Muscle of leg (tissue), 16 donors: Measurements from ENCODE around the gene OR5L1. TPM values are rescaled to one million over a fixed set of nuclear protein-coding genes. Genes with fewer than 3 reads are reported as not detected.

Experiments used
- DNase-seq: peaks from one replicate; pipeline ENCODE4 v3.0.0; 2013
- H3K27ac ChIP-seq: one replicate; pipeline ENCODE4 v1.5.1; 2013; ENCODE audit warnings: mild to moderate bottlenecking, low read length, control low read depth
- H3K27me3 ChIP-seq: one replicate; pipeline ENCODE4 v1.6.1; 2013; ENCODE audit warnings: low read length; ENCODE audit not compliant: control insufficient read depth, insufficient read depth
- H3K36me3 ChIP-seq: one replicate; pipeline ENCODE4 v1.6.1; 2013; ENCODE audit warnings: low read length; ENCODE audit not compliant: control insufficient read depth, insufficient read depth
- H3K4me1 ChIP-seq: one replicate; pipeline ENCODE4 v1.6.1; 2013; ENCODE audit warnings: low read length; ENCODE audit not compliant: control insufficient read depth, insufficient read depth
- H3K4me3 ChIP-seq: one replicate; pipeline ENCODE4 v1.5.1; 2013; ENCODE audit warnings: low read length, control low read depth
- H3K9me3 ChIP-seq: replicated peaks from 2 replicates; pipeline ENCODE4 v1.6.1; 2013; ENCODE audit warnings: low read depth, low read length; ENCODE audit not compliant: control insufficient read depth
- WGBS: methylation state at CpG from one replicate; pipeline ENCODE4 v1.1.5; 2013; ENCODE audit warnings: missing lambda C conversion rate; ENCODE audit not compliant: insufficient coverage; 5-methylcytosine and 5-hydroxymethylcytosine counted together
- long read RNA-seq, 11 donors: transcript quantifications; one replicate each; lab custom pipeline, GENCODE V29; 2026
- polyA plus RNA-seq, 8 donors: library from polyadenylated mRNA; unstranded; fragments of 120-200 nt; gene quantifications; one replicate each; pipeline versions ENCODE4 v1.2.1 to v1.2.3, GENCODE V29; 2013; ENCODE audit warnings: inconsistent platforms in 1 of 8, low replicate concordance in 1 of 8; ENCODE audit not compliant: insufficient read length in 8 of 8, insufficient read depth in 1 of 8
- total RNA-seq: library from RNA; stranded (reverse); fragments of 120-200 nt; gene quantifications from one replicate; pipeline ENCODE4 v1.2.4, GENCODE V29; 2013

OR5L1 gene
- not detected for total RNA-seq
- not detected for polyA plus RNA-seq
- long read RNA-seq, donor 1, result 0 reads
- long read RNA-seq, donor 2, result 0 reads
- long read RNA-seq, donor 3, result 0 reads
- long read RNA-seq, donor 4, result 0 reads
- long read RNA-seq, donor 5, result 0 reads
- long read RNA-seq, donor 6, result 0 reads
- long read RNA-seq, donor 7, result 0 reads
- long read RNA-seq, donor 8, result 0 reads
- long read RNA-seq, donor 9, result 0 reads
- long read RNA-seq, donor 10, result 0 reads
- long read RNA-seq, donor 11, result 0 reads

DNA sequence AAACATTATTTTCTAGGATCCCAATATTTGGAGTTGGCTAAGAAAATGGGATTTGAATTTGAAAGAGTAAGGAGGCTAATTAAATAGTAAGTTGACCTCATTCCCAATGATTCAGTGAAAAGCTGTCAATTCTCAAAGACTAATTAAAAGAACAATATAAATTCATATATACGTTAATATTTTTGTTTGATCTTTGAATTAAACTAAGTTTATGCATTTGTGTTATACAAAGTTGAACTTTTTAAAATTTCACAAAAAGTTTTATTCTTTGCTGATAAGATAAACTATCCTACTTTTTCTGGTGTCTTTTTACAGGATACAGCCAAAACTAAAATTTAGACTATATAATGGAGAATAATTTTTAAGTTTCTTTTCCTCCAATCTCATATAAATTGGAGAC, at the start of gene OR5L1:
TSS of gene OR5L1 (plus strand) at position 301 of the 400 bp plus-strand sequence. CDS start 100 bp downstream, outside the sequence.
- no peaks in the 10 kb centered on the region for H3K27me3 ChIP-seq
- peaks cover 22% of the 10 kb centered on the region for H3K9me3 ChIP-seq
- H3K4me1 ChIP-seq, result no peaks in the 10 kb centered on the region
- H3K4me3 ChIP-seq, result no peak within 1 kb of the TSS
- H3K36me3 ChIP-seq, result no peaks in the 10 kb centered on the region
- DNase-seq, result no peak
- no CpG with 5 or more reads among the region's 1 CpG for WGBS
- no peak within 1 kb of the TSS for H3K27ac ChIP-seq

- Histone ChIP-seq H3K27me3 (no peaks in the 10 kb centered on the region), H3K27ac (no peak within 1 kb of the TSS), H3K36me3 (no peaks in the 10 kb centered on the region), H3K4me3 (no peak within 1 kb of the TSS), H3K9me3 (peaks cover 10% of the 10 kb centered on the region), H3K4me1 (no peaks in the 10 kb centered on the region)
- DNase-seq, result no peak
Observed at GRCh38 chr11:55773138-55773537, 38.0 kb upstream of the OR5L1 start, which contains the start of gene OR5D13. OR5D13 (plus strand) TSS chr11:55773438; CDS start chr11:55773438, 0 bp downstream.

GRCh38 chr11:55791606-55792005, 19.6 kb upstream of the OR5L1 start:
- H3K27me3 ChIP-seq, result no peaks in the 10 kb centered on the region
- no CpG with 5 or more reads among the region's 1 CpG for WGBS
- no peak overlapping the region for H3K27ac ChIP-seq
- H3K4me1 ChIP-seq, result no peaks in the 10 kb centered on the region
- H3K9me3 ChIP-seq, result peaks cover 26% of the 10 kb centered on the region
- H3K36me3 ChIP-seq, result no peaks in the 10 kb centered on the region
- H3K4me3 ChIP-seq, result no peak overlapping the region
- DNase-seq, result no peak

GRCh38 chr11:55793321-55793720, 17.8 kb upstream of the OR5L1 start:
- no peak overlapping the region for H3K27ac ChIP-seq
- H3K4me1 ChIP-seq, result no peaks in the 10 kb centered on the region
- peaks cover 19% of the 10 kb centered on the region for H3K9me3 ChIP-seq
- no peaks in the 10 kb centered on the region for H3K36me3 ChIP-seq
- WGBS, result no CpG with 5 or more reads among the region's 2 CpGs
- H3K27me3 ChIP-seq, result no peaks in the 10 kb centered on the region
- no peak for DNase-seq
- H3K4me3 ChIP-seq, result no peak overlapping the region

DNA sequence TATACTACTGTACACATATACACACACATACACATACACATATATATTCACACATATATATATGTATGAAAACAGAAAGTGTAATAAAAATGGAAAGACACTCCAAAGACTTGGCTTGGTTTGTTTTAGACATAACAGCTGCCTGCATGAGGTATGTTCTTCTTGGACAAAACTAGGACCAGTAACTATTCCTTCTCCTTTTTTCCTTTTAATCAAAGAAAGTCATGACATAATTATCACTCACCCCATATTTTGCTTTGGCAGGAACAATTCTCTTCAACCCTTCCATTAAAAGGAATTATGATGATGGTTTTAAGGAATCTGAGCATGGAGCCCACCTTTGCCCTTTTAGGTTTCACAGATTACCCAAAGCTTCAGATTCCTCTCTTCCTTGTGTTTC, 15.9 kb upstream of the OR5L1 start, which contains the start of gene OR5D14:
TSS of gene OR5D14 (plus strand) at position 301 of the 400 bp plus-strand sequence. CDS start at position 301, 0 bp downstream.
- no peak within 1 kb of the TSS for H3K4me3 ChIP-seq
- no peak within 1 kb of the TSS for H3K27ac ChIP-seq
- peaks cover 27% of the 10 kb centered on the region for H3K9me3 ChIP-seq
- no peaks in the 10 kb centered on the region for H3K36me3 ChIP-seq
- H3K4me1 ChIP-seq, result no peaks in the 10 kb centered on the region
- DNase-seq, result no peak
- H3K27me3 ChIP-seq, result no peaks in the 10 kb centered on the region

DNA sequence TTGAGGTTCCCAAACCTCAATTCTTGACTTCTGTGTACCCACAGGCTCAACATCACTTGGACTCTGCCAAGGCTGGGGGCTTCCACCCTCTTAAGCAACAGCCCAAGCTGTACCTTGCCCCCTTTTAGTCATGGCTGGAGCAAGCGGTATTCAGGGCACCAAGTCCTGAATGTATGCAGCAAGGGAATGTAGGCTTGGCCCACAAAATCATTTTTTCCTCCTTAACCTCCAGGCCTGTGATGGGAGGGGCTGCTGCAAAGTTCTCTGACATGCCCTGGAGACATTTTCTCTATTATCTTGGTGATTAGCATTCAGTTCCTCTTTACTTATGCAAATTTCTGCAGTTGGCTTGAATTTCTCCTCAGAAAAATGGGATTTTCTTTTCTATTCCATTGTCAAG, 4.9 kb upstream of the OR5L1 start:
- Histone ChIP-seq H3K4me3 (no peak overlapping the region), H3K36me3 (no peaks in the 10 kb centered on the region), H3K27me3 (no peaks in the 10 kb centered on the region), H3K9me3 (peaks cover 15% of the 10 kb centered on the region), H3K4me1 (no peaks in the 10 kb centered on the region), H3K27ac (no peak overlapping the region)
- no CpG with 5 or more reads among the region's 1 CpG for WGBS
- no peak for DNase-seq

- H3K4me3 ChIP-seq, result no peak within 1 kb of the TSS
- H3K9me3 ChIP-seq, result peaks cover 22% of the 10 kb centered on the region
- no peaks in the 10 kb centered on the region for H3K4me1 ChIP-seq
- H3K36me3 ChIP-seq, result no peaks in the 10 kb centered on the region
- H3K27ac ChIP-seq, result no peak within 1 kb of the TSS
- no peaks in the 10 kb centered on the region for H3K27me3 ChIP-seq
- no peak for DNase-seq
- WGBS, result 82% methylated on average over 4 of the region's 5 CpGs
Observed at GRCh38 chr11:55819330-55819729, 8.2 kb downstream of the OR5L1 start, which contains the start of gene OR5D18. OR5D18 (plus strand) TSS chr11:55819630; CDS start chr11:55819630, 0 bp downstream.

DNA sequence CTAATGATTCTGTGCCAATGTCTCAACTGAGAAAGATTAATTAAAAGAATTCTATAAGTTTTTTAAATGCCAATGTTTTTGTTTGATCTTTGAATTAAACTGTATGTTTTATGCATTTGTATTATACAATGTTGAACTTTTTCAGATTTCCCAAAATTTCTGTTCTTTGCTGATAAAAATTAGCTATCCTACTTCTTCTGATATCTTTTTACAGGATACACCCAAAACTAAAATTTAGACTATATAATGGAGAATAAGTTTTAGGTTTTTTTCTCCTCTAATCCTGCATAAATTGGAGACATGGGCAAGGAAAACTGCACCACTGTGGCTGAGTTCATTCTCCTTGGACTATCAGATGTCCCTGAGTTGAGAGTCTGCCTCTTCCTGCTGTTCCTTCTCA, 15.8 kb downstream of the OR5L1 start, which contains the start of gene OR5L2:
TSS of gene OR5L2 (plus strand) at position 301 of the 400 bp plus-strand sequence. CDS start at position 301, 0 bp downstream.
- H3K27ac ChIP-seq, result no peak within 1 kb of the TSS
- DNase-seq, result no peak
- no peaks in the 10 kb centered on the region for H3K27me3 ChIP-seq
- H3K9me3 ChIP-seq, result peaks cover 24% of the 10 kb centered on the region
- H3K4me3 ChIP-seq, result no peak within 1 kb of the TSS
- no peaks in the 10 kb centered on the region for H3K36me3 ChIP-seq
- no peaks in the 10 kb centered on the region for H3K4me1 ChIP-seq

- no peak for DNase-seq
- no peak within 1 kb of the TSS for H3K27ac ChIP-seq
- H3K4me3 ChIP-seq, result no peak within 1 kb of the TSS
- peaks cover 19% of the 10 kb centered on the region for H3K9me3 ChIP-seq
- no peaks in the 10 kb centered on the region for H3K4me1 ChIP-seq
- no peaks in the 10 kb centered on the region for H3K27me3 ChIP-seq
- whole genome bisulfite sequencing, result no CpG with 5 or more reads among the region's 3 CpGs
- H3K36me3 ChIP-seq, result no peaks in the 10 kb centered on the region
Observed at GRCh38 chr11:55838452-55838851, 27.3 kb downstream of the OR5L1 start, which contains the start of gene OR5D16. OR5D16 (plus strand) TSS chr11:55838752; CDS start chr11:55838752, 0 bp downstream.

DNA sequence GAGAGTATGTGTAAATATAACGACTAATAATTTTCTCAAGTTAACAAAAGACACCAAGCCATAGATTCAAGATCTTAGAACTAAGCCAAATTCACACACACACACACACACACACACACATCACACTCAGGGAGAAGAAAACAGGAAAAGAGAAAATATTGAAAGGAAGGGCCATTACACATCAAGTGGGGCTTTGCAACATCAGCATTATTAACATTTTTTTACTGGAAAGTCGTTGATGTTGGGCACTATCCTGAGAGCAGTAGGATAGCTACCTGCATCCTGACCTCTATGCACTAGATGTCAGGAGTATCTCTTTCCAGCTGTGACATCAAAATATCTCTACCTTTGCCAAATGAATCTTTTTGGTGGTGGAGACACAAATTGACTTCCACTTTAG, 36.3 kb downstream of the OR5L1 start:
- no peak for DNase-seq
- Histone ChIP-seq H3K36me3 (no peaks in the 10 kb centered on the region), H3K27ac (no peak overlapping the region), H3K27me3 (no peaks in the 10 kb centered on the region), H3K9me3 (peaks cover 6% of the 10 kb centered on the region), H3K4me1 (no peaks in the 10 kb centered on the region), H3K4me3 (no peak overlapping the region)
- no CpG with 5 or more reads among the region's 2 CpGs for WGBS
